Renal pelvis (tissue), 12 donors: ENCODE measurements around the gene LGI2. TPM values are rescaled to one million over a fixed set of nuclear protein-coding genes. Genes with fewer than 3 reads are reported as not detected.
A peak's percentile ranks its signal among the peaks of the same experiment; 100 is the strongest.
"Not testable (repeated sequence)": the region's sequence is repeated elsewhere in the genome, so short reads cannot be mapped to it uniquely, and the experiment has no call there.

Experiments
- DNase-seq: peaks from one replicate; pipeline ENCODE4 v3.0.0-alpha.2; 2013
- long read RNA-seq, 16 experiments: transcript quantifications; one replicate each; lab custom pipeline, GENCODE V29; 2026
- polyA plus RNA-seq, 3 donors: library from polyadenylated mRNA; unstranded; fragments of 120-200 nt; gene quantifications; one replicate each; pipeline ENCODE4 v1.2.1, GENCODE V29; 2013; ENCODE audit not compliant: insufficient read length in 3 of 3

LGI2 gene, protein sequence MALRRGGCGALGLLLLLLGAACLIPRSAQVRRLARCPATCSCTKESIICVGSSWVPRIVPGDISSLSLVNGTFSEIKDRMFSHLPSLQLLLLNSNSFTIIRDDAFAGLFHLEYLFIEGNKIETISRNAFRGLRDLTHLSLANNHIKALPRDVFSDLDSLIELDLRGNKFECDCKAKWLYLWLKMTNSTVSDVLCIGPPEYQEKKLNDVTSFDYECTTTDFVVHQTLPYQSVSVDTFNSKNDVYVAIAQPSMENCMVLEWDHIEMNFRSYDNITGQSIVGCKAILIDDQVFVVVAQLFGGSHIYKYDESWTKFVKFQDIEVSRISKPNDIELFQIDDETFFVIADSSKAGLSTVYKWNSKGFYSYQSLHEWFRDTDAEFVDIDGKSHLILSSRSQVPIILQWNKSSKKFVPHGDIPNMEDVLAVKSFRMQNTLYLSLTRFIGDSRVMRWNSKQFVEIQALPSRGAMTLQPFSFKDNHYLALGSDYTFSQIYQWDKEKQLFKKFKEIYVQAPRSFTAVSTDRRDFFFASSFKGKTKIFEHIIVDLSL
- polyA plus RNA-seq, result 10 to 100 TPM; 26.1 to 34.3 (median 34.1) TPM
- long read RNA-seq, donor 1, full-length matches to known transcripts, result 8 of 8 reads
- long read RNA-seq, donor 1, partial matches to known transcripts, result 0 of 8 reads
- long read RNA-seq, donor 1, other reads (novel, unspliced or antisense), result 0 of 8 reads
- long read RNA-seq, donor 2, full-length matches to known transcripts, result 16 of 22 reads
- long read RNA-seq, donor 2, partial matches to known transcripts, result 6 of 22 reads
- long read RNA-seq, donor 2, other reads (novel, unspliced or antisense), result 0 of 22 reads
- long read RNA-seq, donor 3, full-length matches to known transcripts, result 3 of 3 reads
- long read RNA-seq, donor 3, partial matches to known transcripts, result 0 of 3 reads
- long read RNA-seq, donor 3, other reads (novel, unspliced or antisense), result 0 of 3 reads
- long read RNA-seq, donor 4, full-length matches to known transcripts, result 4 of 4 reads
- long read RNA-seq, donor 4, partial matches to known transcripts, result 0 of 4 reads
- long read RNA-seq, donor 4, other reads (novel, unspliced or antisense), result 0 of 4 reads
- long read RNA-seq, donor 5, full-length matches to known transcripts, result 5 of 5 reads
- long read RNA-seq, donor 5, partial matches to known transcripts, result 0 of 5 reads
- long read RNA-seq, donor 5, other reads (novel, unspliced or antisense), result 0 of 5 reads
- long read RNA-seq, donor 6, full-length matches to known transcripts, result 14 of 14 reads
- long read RNA-seq, donor 6, partial matches to known transcripts, result 0 of 14 reads
- long read RNA-seq, donor 6, other reads (novel, unspliced or antisense), result 0 of 14 reads
- long read RNA-seq, donor 7, full-length matches to known transcripts, result 5 of 30 reads
- long read RNA-seq, donor 7, partial matches to known transcripts, result 25 of 30 reads
- long read RNA-seq, donor 7, other reads (novel, unspliced or antisense), result 0 of 30 reads
- long read RNA-seq, donor 8, full-length matches to known transcripts, result 1 of 1 reads
- long read RNA-seq, donor 8, partial matches to known transcripts, result 0 of 1 reads
- long read RNA-seq, donor 8, other reads (novel, unspliced or antisense), result 0 of 1 reads
- long read RNA-seq, donor 9, full-length matches to known transcripts, result 7 of 7 reads
- long read RNA-seq, donor 9, partial matches to known transcripts, result 0 of 7 reads
- long read RNA-seq, donor 9, other reads (novel, unspliced or antisense), result 0 of 7 reads
- long read RNA-seq, donor 10, full-length matches to known transcripts, result 11 of 11 reads
- long read RNA-seq, donor 10, partial matches to known transcripts, result 0 of 11 reads
- long read RNA-seq, donor 10, other reads (novel, unspliced or antisense), result 0 of 11 reads
- long read RNA-seq, donor 11, full-length matches to known transcripts, result 4 of 4 reads
- long read RNA-seq, donor 11, partial matches to known transcripts, result 0 of 4 reads
- long read RNA-seq, donor 11, other reads (novel, unspliced or antisense), result 0 of 4 reads
- long read RNA-seq, donor 12, full-length matches to known transcripts, result 16 of 16 reads
- long read RNA-seq, donor 12, partial matches to known transcripts, result 0 of 16 reads
- long read RNA-seq, donor 12, other reads (novel, unspliced or antisense), result 0 of 16 reads
- long read RNA-seq, donor 13, full-length matches to known transcripts, result 8 of 8 reads
- long read RNA-seq, donor 13, partial matches to known transcripts, result 0 of 8 reads
- long read RNA-seq, donor 13, other reads (novel, unspliced or antisense), result 0 of 8 reads
- long read RNA-seq, donor 14, full-length matches to known transcripts, result 19 of 19 reads
- long read RNA-seq, donor 14, partial matches to known transcripts, result 0 of 19 reads
- long read RNA-seq, donor 14, other reads (novel, unspliced or antisense), result 0 of 19 reads
- long read RNA-seq, donor 15, full-length matches to known transcripts, result 17 of 17 reads
- long read RNA-seq, donor 15, partial matches to known transcripts, result 0 of 17 reads
- long read RNA-seq, donor 15, other reads (novel, unspliced or antisense), result 0 of 17 reads
- long read RNA-seq, donor 16, full-length matches to known transcripts, result 9 of 9 reads
- long read RNA-seq, donor 16, partial matches to known transcripts, result 0 of 9 reads
- long read RNA-seq, donor 16, other reads (novel, unspliced or antisense), result 0 of 9 reads

- no peak for DNase-seq
Observed at GRCh38 chr4:25030277-25031076, at the start of gene LGI2. LGI2 (minus strand) TSS chr4:25030946; CDS start chr4:25030693, 253 bp downstream.

DNA sequence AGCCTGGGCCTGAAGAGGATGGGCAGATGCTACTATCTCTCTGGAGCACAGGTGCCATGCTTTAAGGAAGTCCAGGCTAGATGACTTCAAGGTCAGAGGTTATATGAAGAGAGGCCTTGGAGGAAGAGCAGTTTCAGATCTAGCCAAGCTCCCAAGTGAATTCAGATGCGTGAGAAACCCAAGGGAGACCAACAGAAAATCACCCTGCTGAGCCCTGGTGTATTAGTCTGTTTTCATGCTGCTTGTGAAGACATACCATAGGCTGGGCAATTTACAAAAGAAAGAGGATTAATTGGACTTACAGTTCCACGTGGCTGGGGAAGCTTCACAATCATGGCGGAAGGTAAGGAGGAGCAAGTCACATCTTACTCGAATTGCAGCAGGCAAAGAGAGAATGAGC lies 47.8 kb upstream of the LGI2 start:
- no peak for DNase-seq

DNA sequence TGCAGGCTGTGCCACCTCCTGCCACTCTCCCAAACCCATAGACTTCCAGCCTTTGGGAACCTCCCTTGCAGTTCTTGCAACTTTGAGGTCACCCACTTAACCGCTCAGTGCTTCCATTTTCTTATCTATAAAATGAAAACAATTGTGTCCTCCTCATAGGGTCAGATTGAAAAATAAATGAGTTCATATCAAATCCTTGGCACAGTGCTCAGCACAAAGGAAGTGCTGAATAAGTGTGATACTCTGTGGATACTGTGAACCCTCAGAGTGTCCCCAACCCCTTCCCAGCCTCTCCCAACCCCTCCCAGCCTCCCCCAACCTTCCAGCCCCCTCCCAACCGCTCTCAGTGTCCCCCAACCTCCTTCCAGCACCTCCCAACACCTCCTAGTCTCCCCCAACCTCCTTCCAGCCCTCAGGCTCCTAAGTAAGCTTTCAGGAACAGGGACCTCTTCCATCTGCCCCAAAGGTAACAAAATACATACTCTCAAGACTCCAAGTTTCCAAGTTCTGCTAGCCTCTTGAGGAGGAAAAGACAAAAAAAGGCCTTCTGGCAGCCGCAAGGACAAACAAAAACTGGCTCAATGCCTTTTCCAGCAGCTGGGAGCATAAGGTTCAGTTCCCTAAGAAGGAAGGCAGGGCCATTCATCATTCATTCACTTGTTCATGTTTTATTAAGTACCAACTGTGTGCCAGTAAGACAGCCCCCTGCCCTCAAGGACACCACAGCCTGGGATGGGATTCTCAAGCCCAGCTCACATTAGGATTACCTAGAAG lies 46.1 kb upstream of the LGI2 start:
- DNase-seq, result no peak

GRCh38 chr4:25075851-25076250 lies 45.1 kb upstream of the LGI2 start:
- DNase-seq, result no peak

DNA sequence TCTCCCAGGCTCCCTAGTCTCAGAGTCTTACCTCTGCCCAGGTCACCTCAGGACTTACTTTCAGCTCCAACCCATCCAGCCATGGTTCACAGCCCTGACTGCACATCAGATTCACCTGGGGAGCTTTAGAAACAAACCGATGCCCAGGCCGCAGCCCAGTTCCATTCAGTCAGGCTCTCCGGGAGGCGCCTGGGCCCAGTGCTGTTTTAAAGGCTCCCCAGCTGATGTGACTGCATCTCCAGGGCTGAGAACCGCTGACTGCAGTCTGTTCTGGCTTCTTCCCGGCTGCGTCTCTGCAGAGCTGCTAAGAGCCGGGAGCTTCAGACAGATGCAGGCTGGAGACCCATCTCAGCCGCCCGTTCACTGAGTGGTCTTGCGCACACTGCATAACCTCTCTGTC lies 44.4 kb upstream of the LGI2 start:
- no peak for DNase-seq

GRCh38 chr4:25070545-25070944 lies 39.8 kb upstream of the LGI2 start:
- no peak for DNase-seq

DNA sequence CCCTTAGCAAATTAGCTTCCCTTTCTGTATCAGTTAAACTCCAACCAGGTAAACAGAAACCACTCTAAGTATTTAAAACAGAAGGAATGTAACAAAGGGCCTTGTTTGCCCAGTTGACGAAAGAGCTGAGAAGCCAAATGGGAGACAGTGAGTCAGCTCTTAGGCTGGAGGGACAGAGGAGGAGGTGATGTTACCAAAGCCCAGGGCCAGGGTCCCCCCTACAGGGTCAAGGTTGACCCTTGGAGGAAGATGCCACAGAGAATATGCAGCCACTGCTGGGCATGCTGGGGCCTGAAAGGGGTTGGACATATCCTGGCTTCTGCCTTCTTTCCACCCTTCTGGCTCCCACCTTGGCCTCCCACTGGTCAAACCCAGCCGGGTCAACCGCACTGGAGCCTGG lies 38.3 kb upstream of the LGI2 start:
- no peak for DNase-seq

DNA sequence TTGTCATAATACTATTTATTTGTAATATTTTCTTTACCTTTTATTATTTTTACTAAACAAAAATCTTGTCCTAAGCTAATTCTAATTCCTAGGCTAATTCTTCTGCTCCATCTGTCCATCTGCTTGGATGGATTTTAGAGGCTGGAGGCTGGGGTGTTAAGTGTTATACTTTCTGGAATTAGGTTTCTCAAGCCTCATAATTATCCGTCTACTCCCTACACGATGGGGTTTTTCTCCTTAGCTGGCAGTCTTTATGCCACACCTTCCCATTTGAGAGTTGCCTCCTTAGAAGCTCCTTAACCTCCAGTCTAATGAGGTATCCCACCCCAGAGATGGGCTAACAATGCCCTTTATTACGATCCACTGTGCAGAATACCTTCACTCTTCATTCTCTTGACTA lies 37.6 kb upstream of the LGI2 start:
- no peak for DNase-seq

DNA sequence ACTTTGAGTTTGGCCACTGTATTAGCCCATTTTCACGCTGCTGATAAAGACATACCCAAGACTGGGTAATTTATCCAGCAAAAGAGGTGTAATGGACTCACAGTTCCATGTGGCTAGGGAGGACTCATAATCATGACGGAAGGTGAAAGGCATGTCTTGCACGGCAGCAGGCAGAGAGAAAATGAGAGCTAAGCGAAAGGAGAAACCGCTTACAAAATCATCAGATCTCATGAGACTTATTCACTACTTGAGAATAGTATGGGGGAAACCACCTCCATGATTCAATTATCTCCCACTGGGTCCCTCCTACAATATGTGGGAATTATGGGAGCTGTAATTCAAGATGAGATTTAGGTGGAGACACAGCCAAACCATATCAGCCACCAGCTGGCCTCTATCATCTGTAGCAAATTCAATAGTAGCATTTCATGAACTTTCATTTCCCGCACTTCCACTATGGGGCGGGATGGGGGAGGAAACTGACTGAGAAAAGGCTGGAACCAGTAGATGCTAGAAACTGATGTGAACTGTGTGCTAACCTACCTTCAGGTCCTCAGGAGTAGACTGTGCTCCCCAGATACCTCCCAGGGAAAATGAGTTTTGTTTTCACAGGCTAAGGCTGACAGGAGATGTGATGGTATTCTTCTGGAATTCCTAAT lies 35.3 kb upstream of the LGI2 start:
- no peak for DNase-seq

GRCh38 chr4:25065431-25065858 lies 34.7 kb upstream of the LGI2 start:
- peak; percentile 87 for DNase-seq

- not testable (repeated sequence) for DNase-seq
Observed at GRCh38 chr4:25064447-25064846, 33.7 kb upstream of the LGI2 start.

DNA sequence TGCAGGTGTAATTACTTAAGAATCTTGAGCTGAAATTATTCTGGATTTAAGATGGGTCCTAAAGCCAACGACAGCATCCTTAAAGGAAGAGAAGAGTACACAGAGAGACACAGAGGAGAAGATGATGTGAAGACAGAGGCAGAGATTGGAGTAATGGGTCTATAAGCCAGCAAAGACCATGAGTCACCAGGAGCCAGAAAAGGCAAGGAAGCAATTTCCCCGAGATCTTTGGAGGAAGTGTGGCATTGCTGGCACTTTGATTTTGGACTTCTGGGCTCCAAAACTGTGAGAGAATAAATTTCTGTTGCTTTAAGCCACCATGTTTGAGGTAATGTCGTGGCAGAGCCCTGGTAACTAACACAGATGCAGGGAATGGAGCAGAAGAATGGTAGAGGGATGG lies 32.4 kb upstream of the LGI2 start:
- DNase-seq, result no peak

- no peak for DNase-seq
Observed at GRCh38 chr4:25062098-25062497, 31.4 kb upstream of the LGI2 start.

GRCh38 chr4:25061602-25062001 lies 30.9 kb upstream of the LGI2 start:
- no peak for DNase-seq

DNA sequence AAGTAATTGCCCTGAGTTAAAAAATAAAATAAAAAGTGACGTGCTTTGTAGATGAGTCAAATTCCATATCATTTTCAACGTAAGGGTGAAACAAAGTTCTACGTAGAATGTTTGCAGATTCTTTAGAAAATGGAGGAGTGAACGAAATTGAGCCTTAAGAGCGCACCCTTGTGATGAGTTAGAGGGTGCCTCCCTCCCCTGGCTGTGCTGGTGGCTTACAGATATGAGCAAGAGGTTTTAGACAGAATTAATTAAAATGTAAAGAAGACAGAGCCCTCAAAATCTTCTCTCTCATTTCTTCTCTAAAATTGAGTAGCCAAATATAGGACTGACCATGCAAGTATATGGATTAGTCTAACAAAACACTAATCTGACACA lies 30.2 kb upstream of the LGI2 start:
- no peak for DNase-seq

DNA sequence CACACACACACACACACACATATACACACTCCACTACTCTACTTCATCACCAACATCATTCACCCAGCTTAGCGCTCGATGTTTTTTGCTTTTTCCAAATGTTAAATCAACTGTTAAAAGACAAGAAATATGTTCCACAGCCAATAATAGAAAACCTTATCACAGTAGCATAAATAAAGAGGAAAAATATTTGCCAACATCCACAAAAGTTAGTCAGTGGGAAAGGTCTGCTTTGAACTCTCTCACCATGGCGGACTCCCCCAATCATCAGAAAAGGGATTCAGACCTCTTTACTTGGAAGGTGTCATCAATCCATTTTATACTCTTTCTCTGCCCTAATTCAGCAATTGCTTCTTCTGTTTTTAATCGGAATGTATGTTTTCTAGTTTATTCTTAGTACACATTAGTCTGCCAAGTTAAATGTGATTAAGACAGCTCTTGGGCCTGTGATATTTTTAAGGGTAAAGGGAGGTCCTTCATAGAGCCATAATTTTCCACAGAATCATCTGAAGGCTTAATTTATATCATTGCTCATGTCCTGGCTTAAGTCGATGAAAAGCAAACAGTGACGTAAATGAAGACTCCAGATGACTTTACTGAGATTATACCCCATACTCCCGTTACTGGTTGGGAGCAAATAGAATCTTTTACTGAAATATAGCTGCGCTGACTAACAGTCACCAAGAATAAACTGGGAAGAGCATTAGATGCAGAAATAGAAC lies 29.7 kb upstream of the LGI2 start:
- DNase-seq, result peak; percentile 51
